CD4-positive, alpha-beta T cell treated with Interleukin-21 for 1 hour (primary cell): ENCODE measurements around the gene POLR3H.

Experiments used
- DNase-seq: peaks from one replicate; pipeline ENCODE4 v3.0.0-alpha.2; 2020

The POLR3H gene

GRCh38 chr22:41480397-41480735 lies 63.9 kb downstream of the POLR3H start:
- DNase-seq, result no peak

- no peak for DNase-seq
Measured at GRCh38 chr22:41479671-41480396, 64.4 kb downstream of the POLR3H start.

- DNase-seq, result no peak
Measured at GRCh38 chr22:41478891-41479521, 65.3 kb downstream of the POLR3H start.

GRCh38 chr22:41478473-41478872 lies 65.8 kb downstream of the POLR3H start:
- no peak for DNase-seq
